ENCODE measurements around the gene TMEM9.

GRCh38 chr1:201155354-201155753 is 1.1 kb upstream of the TMEM9 start:
- TF ChIP-seq POLR2A (IDR thresholded peaks at IDR 0.05; ENCODE audit: low read length) = no peak
- TF ChIP-seq GATA1 (IDR thresholded peaks at IDR 0.05; ENCODE audit: low read depth, low read length) = no peak
